Measurements from ENCODE around the gene RPL36AL. TPM values are rescaled to one million over a fixed set of nuclear protein-coding genes. Genes with fewer than 3 reads are reported as not detected.

The RPL36AL gene
- total RNA-seq, 1 donor from 2014 or later, result 147 TPM

- DNase-seq (ENCODE audit: low read depth, low spot score), result peak; percentile 90
- H3K9me3 Mint-ChIP-seq, result no peaks in the 10 kb centered on the region
- H3K27ac Mint-ChIP-seq (ENCODE audit: unreplicated experiment), result peak within 1 kb of the TSS; percentile 94
- H3K4me1 Mint-ChIP-seq, result peaks cover 32% of the 10 kb centered on the region
- H3K27me3 Mint-ChIP-seq (ENCODE audit: low read depth), result no peaks in the 10 kb centered on the region
- H3K4me3 Mint-ChIP-seq, result peak within 1 kb of the TSS; percentile 97
- TF ChIP-seq CTCF (conservative IDR thresholded peaks at IDR 0.05), result no peak
- H3K36me3 Mint-ChIP-seq (ENCODE audit: low read depth), result peaks cover 3% of the 10 kb centered on the region
These were observed 21.7 kb downstream of the RPL36AL start, which contains the start of gene LRR1 for GRCh38 chr14:49598485-49599300. Gene LRR1 (plus strand): TSS chr14:49598940. CDS start chr14:49599021, 81 bp downstream.

GRCh38 chr14:49598189-49598484 lies 22.3 kb downstream of the RPL36AL start:
- Mint-ChIP-seq H3K27ac (ENCODE audit: unreplicated experiment) (peak overlapping the region; percentile 94), H3K4me3 (peak overlapping the region; percentile 97), H3K9me3 (no peaks in the 10 kb centered on the region), H3K4me1 (peaks cover 32% of the 10 kb centered on the region), H3K27me3 (ENCODE audit: low read depth) (no peaks in the 10 kb centered on the region), H3K36me3 (ENCODE audit: low read depth) (peaks cover 3% of the 10 kb centered on the region)
- no peak for TF ChIP-seq CTCF (conservative IDR thresholded peaks at IDR 0.05)
- DNase-seq (ENCODE audit: low read depth, low spot score), result no peak

- Mint-ChIP-seq H3K36me3 (ENCODE audit: low read depth) (no peaks in the 10 kb centered on the region), H3K9me3 (no peaks in the 10 kb centered on the region), H3K4me3 (peak overlapping the region; percentile 67), H3K27me3 (ENCODE audit: low read depth) (no peaks in the 10 kb centered on the region), H3K27ac (ENCODE audit: unreplicated experiment) (no peak overlapping the region), H3K4me1 (peaks cover 21% of the 10 kb centered on the region)
- TF ChIP-seq CTCF (conservative IDR thresholded peaks at IDR 0.05), result no peak
- no peak for DNase-seq (ENCODE audit: low read depth, low spot score)
These were observed 25.9 kb downstream of the RPL36AL start for GRCh38 chr14:49594347-49595091.

GRCh38 chr14:49593016-49593415 lies 27.4 kb downstream of the RPL36AL start:
- TF ChIP-seq CTCF (conservative IDR thresholded peaks at IDR 0.05), result no peak

GRCh38 chr14:49589387-49589786 lies 31.0 kb downstream of the RPL36AL start:
- H3K27ac Mint-ChIP-seq (ENCODE audit: unreplicated experiment), result no peak overlapping the region
- peak overlapping the region; percentile 4 for H3K4me3 Mint-ChIP-seq
- peaks cover 10% of the 10 kb centered on the region for H3K36me3 Mint-ChIP-seq (ENCODE audit: low read depth)
- peaks cover 13% of the 10 kb centered on the region for H3K27me3 Mint-ChIP-seq (ENCODE audit: low read depth)
- no peak for DNase-seq (ENCODE audit: low read depth, low spot score)
- peaks cover 25% of the 10 kb centered on the region for H3K4me1 Mint-ChIP-seq
- TF ChIP-seq CTCF (conservative IDR thresholded peaks at IDR 0.05), result no peak
- H3K9me3 Mint-ChIP-seq, result no peaks in the 10 kb centered on the region

More at GRCh38 chr14:49593016-49593415, 27.4 kb downstream of the RPL36AL start:
- no peak overlapping the region for H3K27ac Mint-ChIP-seq (ENCODE audit: unreplicated experiment)
- H3K4me1 Mint-ChIP-seq, result peaks cover 16% of the 10 kb centered on the region
- H3K36me3 Mint-ChIP-seq (ENCODE audit: low read depth), result no peaks in the 10 kb centered on the region
- DNase-seq (ENCODE audit: low read depth, low spot score), result no peak
- H3K27me3 Mint-ChIP-seq (ENCODE audit: low read depth), result no peaks in the 10 kb centered on the region
- no peaks in the 10 kb centered on the region for H3K9me3 Mint-ChIP-seq
- H3K4me3 Mint-ChIP-seq, result no peak overlapping the region
